ENCODE measurements around the gene ROBO1.
A peak's percentile ranks its signal among the peaks of the same experiment; 100 is the strongest.
"Not testable (repeated sequence)": the region's sequence is repeated elsewhere in the genome, so short reads cannot be mapped to it uniquely, and the experiment has no call there.

The ROBO1 gene

DNA sequence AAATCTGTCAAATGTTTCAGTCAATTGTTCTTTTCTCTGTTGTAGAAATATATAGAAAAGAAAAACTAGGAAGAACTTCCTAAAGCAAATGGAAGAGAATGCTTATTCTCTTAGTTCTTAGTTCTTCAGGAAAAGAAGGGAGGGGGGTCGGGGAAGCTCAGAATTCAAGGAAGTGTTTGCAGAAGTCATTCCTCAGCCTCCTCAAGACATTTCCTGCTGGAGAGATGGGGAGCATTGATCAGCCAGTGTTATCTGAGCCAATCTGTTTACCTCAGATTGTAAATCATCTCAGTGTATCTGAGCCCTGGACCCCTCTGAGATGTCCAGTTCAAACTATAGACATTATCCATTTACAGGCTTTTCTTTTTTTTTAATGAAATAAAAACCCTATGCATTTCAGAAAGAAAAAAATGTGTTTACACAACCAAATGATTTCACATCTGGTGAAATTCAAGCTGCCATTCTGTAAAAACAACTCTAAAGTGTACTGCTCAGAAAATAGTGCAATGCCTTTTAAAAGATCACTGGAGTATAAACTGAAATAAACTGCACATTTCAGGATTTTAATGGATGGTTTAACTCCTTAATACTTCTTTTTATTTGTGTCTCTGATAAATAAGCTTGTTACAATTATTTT lies 460.7 kb downstream of the ROBO1 start:
- DNase-seq: no peak

DNA sequence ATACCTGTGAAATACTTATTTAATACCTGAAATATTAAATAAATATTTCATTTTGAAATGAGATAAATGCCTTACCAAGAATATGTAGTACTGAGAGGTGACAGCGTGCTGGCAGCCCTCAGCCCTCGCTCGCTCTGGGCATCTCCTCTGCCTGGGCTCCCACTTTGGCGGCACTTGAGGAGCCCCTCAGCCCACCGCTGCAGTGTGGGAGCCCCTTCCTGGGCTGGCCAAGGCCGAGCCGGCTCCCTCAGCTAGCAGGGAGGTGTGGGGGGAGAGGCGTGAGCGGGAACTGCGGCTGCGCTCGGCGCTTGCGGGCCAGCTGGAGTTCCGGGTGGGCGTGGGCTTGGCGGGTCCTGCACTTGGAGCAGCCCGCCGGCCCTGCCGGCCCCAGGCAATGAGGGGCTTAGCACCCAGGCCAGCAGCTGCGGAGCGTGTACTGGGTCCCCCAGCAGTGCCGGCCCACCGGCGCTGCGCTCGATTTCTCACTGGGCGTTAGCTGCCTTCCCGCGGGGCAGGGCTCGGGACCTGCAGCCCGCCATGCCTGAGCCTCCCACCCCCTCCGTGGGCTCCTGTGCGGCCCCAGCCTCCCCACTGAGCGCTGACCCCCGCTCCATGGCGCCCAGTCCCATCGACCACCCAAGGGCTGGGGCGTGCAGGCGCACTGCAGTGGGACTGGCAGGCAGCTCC lies 467.7 kb downstream of the ROBO1 start:
- DNase-seq: not testable (repeated sequence)

DNA sequence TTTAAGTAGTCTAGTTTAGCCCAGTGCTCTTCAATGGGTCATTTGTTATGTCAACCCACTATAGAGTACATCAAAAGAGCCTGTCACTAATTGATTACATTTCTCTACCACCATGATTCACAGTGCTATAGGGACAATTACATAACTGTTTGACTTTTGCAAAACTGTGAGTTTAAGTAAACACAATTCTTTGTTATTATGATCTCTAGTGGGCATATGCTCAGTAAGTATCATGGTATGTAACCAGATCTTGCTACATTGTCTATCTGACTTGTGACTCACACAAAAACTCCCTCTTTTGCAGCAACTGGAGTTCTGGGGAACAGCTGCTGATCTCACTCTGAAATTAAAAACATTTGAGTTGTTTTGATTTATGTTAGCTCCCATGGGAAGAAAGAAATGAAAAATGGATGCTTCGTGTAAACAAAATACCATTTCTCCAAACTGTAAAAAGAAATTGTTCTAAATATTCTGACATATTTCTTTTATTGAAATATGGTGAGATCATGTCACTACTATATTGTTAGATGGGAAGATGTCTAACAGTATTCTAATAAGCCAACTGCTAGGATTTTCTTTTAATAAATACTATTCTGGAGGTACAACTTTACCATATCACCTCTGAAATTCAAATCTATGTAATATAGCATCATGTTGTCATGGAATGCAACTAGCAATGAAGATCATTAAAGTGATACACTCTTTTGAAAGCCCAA lies 470.4 kb downstream of the ROBO1 start:
- DNase-seq: peak; percentile 93

DNA sequence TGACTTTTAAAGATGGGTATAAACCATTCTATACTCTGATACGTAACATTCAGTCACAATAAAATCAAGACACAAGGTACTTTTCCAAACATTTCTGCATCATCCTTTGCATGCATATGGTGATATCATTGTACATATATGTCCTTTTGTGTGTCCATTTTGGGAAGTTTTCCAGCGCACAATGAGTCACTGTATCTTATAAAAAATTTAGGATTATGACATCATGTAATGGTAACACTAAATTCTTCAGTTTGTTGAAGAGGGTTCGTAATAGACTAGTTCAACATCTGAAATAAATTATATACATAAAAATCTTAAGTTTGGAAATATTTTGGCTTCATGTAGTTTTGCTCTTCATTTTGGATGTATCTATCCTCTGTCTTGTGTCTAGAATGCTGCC lies 480.9 kb downstream of the ROBO1 start:
- peak; percentile 52 for DNase-seq

DNA sequence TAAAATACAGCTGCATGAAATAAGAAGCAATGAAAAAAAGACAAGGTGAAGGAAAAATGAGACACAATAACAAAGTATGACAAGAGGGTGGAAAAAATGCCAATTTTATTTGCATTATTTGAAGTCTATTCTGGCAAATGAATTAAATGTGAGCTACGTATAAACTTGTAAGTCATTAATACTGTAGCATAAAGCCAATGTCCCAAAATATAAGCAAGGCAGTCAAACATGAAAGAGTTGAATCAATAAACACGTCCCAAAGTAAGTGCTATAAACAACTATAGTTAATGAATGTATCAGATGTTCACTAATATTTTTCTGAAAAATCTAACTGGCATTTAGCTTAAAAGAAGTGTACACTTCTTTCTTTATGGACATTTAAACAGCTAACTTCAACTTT lies 481.9 kb downstream of the ROBO1 start:
- no peak for DNase-seq

DNA sequence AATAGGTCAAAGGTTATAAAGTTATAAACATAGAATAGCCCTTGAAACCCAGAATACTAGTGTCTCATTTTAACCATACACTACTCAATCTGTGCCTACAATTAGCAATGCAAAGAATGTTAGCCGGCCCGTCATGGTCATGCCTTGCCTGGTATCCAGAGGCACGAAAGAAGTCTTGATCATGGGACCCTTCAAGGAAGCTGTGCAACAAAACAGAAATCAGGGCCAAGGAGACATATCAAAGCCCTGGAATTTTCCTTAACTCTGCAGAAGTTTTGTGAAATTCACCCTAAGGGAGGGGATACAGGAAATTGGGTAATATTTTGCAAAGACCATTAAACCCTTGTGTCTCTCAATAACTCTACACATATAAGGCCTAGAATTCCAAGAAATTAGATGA lies 482.4 kb downstream of the ROBO1 start:
- no peak for DNase-seq

DNA sequence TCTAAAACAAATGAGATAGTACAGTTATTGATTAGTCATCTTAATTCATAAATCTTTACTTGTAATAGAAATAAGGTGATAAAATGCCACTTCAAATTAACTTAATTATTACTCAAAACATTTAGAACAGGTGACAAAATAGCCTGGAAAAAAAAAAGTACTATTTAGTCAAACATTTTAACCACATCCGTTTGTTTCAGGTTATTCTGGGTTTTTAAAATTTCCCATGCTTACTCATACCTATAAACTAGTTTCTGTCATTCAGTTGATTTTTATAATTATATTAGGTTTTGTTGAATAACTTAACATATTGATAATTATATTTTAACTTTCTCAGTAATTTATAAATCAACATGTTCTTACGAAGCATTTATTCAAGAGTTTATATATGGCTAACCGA lies 483.0 kb downstream of the ROBO1 start:
- DNase-seq: no peak

DNA sequence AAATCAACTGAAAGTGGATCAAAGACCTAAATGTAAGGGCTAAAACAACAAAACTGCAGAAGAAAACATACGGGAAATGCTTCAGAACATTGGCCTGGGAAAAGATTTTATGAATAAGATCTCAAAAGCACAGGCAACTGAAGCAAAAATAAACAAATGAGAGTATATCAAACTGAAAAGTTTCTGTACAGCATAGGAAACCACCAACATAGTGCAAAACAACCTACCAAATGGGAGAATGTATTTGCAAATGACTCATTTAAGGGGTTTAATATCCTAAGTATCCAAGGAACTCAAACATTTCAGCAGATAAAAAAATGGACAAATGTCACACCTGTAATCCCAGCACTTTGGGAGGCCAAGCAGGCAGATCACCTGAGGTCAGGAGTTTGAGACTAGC lies 489.1 kb downstream of the ROBO1 start:
- no peak for DNase-seq

DNA sequence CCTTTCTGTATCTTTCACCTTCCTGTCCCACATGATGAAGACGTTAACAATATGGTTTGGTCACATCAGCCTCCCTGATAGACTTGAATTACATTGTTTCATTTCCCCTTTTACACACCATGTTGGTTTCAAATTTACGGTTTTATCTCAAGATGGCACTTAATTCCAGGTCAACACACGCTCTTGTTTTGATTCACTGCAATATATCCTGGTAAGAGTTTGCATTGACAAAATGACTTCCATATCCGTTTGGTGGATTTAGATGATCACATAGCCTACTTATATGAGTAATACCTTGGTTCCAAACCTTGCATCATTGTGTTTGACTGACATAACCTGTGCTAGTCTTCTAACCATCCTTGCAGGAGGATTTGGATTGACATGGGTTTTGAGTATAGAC lies 499.4 kb downstream of the ROBO1 start:
- no peak for DNase-seq

DNA sequence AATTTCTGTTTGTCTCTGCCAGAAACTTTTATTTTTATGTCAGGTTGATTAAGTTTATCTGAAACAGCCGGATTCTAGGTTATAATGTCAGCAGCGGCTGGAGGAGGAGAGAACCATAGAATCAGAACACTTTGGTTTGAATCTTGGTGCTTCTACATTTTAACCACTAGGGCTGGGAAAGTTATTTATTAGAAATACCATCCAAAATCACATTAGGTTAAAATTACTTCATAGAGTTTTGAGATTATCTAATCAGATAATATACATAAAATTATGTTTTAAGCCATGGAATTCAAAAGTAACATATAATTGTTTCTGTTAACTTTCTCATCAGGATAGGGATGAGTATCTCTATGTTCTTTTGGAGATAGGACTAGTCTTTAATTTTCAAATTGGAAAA lies 502.9 kb downstream of the ROBO1 start:
- no peak for DNase-seq

DNA sequence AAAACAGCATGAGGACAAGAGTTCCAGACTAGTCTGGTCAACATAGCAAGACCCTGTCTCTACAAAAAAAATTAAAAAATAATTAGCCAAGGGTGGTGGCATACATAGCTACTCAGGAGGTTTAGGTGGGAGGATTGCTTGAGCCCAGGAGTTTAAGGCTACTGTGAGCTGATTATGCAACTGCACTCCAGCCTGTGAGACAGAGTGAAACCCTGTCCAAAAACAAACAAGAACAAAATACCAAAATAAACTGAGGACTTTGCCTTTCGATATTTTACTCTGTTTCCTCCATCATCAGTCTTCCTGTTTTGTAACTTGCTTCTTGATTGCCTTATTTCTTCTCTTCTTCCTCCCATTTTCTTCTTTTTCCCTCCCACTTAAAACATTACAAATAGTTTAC lies 504.4 kb downstream of the ROBO1 start:
- DNase-seq: no peak

DNA sequence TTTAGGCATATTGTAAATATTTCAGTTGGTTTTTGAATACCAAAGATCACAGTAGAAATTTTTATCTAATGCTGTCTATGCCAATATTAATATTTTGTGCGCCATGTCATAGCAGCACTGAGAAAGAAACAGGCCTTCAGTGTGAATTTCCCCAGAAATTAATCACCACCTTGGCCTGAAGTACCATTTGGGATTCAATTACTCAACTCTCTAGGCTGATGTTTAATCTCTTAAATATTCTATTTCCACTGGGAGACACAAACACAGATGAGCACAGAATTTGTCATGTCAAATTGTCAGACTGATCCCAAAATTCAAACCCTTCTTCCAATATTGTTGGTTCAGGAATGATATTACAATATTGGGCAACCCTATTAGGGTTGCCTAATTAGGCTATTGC lies 509.3 kb downstream of the ROBO1 start:
- DNase-seq: no peak

DNA sequence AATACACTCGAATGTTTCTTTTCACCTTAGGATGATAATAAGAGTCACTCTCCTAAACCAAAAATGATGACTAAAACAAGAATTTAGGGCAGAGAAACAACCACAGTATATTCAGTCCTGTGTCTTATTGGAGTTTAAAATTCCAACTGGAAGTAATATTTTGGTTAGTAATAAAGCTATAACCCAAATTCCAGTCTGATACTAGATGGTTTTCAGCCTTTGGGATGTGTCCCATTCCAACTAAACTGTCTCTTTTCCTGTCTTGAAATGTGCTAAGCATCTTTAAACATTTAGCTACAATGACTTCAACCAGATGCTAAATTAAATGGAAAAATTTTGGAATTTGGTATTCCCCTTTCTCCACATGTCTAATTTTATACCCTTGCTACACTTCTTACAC lies 510.0 kb downstream of the ROBO1 start:
- no peak for DNase-seq

DNA sequence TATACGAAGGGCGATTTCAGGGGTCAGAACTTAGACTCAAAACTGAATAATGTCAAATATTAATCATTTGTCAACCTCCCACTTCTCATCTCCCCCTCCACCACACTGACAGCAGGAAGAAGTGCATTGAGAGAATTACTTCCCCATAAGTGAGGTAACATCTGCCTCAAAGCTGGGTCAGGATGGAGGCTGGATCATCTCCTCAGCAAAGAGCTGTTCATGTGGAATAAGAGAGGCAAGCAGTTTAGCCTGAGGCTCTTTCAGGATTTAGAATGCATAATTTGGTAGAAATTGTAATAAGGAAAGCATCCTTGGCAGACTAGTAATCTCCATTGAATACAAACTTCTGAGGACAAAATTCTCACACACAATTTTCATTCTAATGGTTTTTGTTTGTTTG lies 512.1 kb downstream of the ROBO1 start:
- no peak for DNase-seq

DNA sequence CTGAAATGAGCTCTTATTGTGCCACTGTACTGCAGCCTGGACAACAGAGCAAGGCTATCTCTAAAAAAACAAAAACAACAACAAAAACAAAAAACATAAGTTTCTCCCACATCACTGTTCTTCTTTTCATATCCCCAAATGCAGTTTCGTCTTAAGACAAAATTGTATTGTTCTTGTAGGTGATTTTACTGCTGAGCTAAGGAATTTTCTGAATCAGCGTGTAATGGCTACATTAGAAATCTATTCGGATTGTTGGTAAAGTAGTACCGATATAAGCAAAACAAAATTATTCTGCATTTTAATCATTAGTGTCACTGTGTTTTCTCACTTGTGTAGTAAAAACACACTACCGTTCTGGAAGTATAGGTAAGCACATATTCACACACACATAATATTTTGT lies 512.5 kb downstream of the ROBO1 start:
- no peak for DNase-seq

DNA sequence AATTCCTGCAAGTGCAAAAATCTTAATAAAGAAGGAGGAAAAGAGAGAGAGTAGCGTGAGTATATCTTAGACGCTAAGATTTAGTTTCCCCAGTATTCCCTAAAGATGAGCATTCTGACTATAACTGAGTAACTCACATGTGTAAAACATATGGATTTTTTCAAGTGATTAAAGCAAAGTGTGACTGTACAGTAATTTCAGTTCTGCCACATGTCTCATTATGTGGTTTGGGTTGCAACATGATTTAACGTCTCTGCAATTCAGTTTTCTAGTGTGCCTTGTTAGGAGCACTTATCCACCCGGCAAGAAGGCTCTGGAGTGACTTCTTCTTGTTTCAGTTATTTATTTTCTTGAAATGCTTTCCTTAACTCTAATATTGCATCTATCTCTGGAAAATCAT lies 514.1 kb downstream of the ROBO1 start:
- no peak for DNase-seq

DNA sequence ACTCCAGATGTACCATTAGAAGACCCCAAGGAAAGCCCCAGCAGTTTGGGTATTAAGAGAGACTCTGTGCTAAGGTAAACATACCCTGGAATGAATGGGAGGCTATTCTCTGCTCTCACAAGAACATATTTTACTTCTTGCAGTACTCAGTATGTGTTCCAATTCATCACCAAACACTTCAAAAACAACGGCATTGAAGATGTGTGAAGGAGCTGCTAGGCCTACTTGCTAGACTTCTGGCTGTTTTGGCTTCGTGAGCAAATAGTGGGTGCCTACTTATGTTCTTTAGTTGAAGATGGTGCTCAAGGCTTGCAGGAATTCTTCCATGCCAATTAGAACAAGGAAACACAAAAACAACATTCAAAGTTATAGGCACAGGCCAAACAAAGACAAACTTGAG lies 514.5 kb downstream of the ROBO1 start:
- no peak for DNase-seq

DNA sequence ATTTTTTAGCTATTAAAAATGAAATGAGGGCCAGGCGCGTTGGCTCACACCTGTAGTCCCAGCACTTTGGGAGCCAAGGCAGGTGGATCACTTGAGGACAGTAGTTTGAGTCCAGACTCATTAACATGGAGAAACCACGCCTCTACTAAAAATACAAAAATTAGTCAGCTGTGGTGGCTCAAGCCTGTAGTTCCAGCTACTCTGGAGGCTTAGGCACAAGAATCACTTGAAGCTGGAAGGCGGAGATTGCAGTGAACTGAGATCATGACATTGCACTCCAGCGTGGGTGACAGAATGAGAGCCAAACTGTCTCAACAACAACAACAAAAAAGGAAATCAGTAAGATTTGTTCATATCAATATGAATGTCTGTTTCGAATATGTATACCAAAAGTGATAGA lies 517.1 kb downstream of the ROBO1 start:
- no peak for DNase-seq

DNA sequence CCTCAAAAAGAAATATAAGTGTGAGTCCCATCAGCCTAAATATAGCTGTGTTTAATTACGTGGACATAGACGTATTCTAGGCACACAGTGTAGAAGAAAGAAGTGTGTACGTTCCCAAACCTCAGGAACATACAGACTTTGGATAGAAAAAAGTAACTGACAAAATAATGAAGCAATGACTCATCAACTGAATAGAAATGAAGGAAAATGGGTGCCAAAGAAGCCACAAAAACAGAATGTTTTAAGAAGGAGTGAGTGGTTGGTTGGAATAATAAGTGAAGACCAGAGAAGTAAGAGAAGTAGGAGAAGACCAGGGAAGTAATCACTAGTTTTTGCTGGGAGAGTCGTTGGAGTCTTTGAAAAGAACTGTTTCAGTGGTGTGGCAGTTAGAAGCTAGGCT lies 518.1 kb downstream of the ROBO1 start:
- peak; percentile 53 for DNase-seq

DNA sequence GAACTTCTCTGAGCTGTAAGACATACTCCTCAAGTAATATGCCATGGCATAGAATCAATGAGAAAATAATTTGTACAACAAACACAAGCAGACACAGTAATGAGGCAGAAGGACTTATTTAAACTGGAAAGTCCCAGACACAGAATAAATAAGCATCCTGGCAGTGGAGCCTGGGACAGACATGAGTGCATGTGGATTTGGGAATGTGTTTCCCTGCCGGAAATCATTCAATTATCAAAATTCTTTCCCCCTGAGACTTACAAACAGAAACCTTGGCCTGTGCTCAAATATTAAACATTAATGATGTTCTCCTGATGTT lies 520.1 kb downstream of the ROBO1 start:
- peak; percentile 77 for DNase-seq

DNA sequence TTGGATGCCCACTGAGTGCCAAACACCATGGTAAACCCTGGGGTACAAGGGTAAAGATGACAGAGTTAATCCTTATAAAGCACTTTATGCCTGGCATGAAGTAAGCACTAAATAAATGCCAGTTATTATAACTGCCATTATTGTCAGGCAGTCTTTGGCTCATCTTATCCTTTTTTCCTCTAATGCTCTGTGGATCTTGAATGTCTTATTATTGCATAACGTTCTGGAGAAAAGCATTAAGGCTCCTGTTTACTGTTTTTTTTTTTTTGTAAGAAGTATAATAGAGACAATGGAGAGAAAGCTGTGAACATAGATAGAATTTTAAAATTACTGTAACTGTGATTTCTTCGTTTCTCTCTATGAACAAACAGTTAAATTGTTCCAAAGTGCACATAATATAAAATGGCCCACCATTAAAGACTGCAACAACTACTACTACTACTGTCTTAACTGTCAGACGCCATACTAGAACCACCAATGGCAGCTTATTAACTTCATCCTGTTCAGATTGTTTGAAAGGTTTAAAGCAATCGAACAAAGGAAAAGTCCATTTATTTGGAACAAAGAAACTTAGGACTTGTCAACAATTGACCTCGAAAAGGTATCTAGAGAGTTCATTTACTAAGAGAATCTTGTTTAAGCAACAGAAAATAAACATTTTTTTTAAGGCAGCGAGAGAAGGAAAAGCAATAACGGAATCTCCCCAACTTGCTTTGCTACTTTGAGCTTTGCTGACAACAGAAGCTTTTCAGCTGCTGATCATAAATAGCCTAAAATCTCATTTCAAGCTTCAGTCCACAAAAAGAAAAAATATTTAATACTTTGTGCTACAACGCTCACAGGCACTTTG lies 520.7 kb downstream of the ROBO1 start:
- DNase-seq: no peak

DNA sequence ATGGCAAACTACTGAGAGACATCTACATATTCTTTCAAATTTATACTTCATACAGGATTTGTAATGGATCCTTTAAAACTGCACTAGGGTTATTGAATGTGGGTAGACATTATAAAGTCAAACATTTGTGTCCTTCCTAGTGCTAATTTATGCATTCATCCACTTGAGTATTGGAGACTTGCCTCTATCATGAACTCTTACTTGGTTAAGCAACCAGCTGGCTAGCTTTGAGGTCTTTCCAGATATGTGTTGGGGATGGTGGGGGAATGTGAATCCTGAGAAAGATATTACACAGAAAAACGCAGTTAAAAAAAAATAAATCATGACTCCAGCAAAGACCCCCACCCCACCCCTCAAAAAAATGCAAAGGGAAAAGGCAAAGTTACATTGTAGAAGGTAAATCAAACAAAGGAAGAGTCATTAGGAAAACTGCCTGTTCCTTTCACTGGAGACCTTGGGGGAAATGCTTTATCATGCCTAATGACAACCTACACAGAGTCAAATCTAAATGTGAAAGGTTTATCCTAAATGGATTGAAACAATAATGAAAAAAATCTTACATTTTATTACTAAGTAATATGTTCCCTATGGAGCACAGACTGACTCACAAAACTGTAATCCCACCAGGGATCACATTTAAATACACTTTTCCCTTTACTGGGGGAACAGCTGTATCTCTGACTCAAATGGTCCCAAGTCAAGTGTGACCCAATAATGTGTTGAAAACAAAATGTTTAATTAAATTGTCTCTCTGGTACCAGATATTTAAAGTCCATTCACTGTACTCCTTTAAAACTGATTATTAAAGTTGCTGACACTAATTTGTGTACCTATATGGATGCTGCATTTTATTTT lies 522.3 kb downstream of the ROBO1 start:
- DNase-seq: no peak

All from fibroblast of skin of back (primary cell).